OCI-LY7 (cell line): ENCODE results near the gene CERS4.

ENCODE experiments used
- EZH2phosphoT487 ChIP-seq: fragments of 200-600 bp; sonication (generic); IDR thresholded peaks from 2 replicates; pipeline ENCODE4 v1.6.1; 2018; ENCODE audit warnings: low read depth, borderline replicate concordance, mild to moderate bottlenecking, mixed run types, antibody characterized with exemption, low read length, moderate library complexity, mixed read lengths
- TF ChIP-seq, protein P1 (sequence below): fragments of 200-600 bp; sonication (generic); conservative IDR thresholded peaks from 2 replicates; pipeline ENCODE4 v1.5.1; 2014; ENCODE audit warnings: mild to moderate bottlenecking, antibody characterized with exemption, low read length, moderate library complexity, mixed read lengths

DNA sequence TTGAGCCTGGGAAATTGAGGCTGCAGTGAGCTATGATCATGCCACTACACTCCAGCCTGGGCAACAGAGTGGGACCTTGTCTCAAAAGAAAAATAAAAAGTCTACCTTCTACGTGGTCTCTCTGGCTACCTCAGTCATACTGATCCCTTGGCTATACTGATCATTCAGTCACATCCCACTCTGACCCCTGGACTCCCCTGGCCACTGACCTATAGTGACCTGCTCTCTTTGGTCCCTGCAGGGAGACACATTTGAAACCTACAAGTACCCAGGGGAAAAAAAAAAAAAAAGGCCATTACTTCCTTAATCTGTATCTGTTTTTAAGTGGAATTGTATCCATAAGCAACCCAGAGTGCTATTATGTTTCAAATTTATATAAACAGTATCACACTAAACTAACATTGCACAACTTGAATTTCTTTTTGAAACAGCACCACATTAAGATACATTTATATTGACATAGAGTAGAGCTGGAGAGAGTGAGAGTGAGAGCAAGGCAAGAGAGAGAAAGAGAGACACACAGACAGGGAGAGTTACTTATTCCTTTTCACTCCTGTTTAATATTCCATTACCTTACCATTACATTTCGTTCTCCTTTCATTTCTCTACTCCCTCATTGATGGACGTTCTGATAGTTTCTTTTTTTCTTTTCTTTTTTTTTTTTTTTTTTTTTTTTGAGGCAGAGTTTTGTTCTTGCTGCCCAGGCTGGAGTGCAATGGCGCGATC is 23.7 kb upstream of the CERS4 start:
- TF ChIP-seq, protein P1, sequence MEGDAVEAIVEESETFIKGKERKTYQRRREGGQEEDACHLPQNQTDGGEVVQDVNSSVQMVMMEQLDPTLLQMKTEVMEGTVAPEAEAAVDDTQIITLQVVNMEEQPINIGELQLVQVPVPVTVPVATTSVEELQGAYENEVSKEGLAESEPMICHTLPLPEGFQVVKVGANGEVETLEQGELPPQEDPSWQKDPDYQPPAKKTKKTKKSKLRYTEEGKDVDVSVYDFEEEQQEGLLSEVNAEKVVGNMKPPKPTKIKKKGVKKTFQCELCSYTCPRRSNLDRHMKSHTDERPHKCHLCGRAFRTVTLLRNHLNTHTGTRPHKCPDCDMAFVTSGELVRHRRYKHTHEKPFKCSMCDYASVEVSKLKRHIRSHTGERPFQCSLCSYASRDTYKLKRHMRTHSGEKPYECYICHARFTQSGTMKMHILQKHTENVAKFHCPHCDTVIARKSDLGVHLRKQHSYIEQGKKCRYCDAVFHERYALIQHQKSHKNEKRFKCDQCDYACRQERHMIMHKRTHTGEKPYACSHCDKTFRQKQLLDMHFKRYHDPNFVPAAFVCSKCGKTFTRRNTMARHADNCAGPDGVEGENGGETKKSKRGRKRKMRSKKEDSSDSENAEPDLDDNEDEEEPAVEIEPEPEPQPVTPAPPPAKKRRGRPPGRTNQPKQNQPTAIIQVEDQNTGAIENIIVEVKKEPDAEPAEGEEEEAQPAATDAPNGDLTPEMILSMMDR, result no peak
- no peak for TF ChIP-seq EZH2phosphoT487
